HepG2 (cell line): ENCODE measurements around the gene CLIP2. TPM values are rescaled to one million over a fixed set of nuclear protein-coding genes. Genes with fewer than 3 reads are reported as not detected.

Experiments
- ARNTL ChIP-seq: sonication (generic); formaldehyde crosslinking; IDR thresholded peaks from 2 replicates; pipeline ENCODE4 v1.4.0; 2020; ENCODE audit warnings: mild to moderate bottlenecking, missing genetic modification reagents
- FOXC1 ChIP-seq: sonication (generic); formaldehyde crosslinking; IDR thresholded peaks from 2 replicates; pipeline ENCODE4 v1.8.0; 2022; ENCODE audit warnings: mild to moderate bottlenecking, missing genetic modification reagents, borderline replicate concordance
- MIXL1 ChIP-seq: IDR thresholded peaks from 2 replicates; pipeline ENCODE4 v1.6.1; 2016
- MTF2 ChIP-seq: sonication (generic); formaldehyde crosslinking; IDR thresholded peaks from 2 replicates; pipeline ENCODE4 v1.5.0; 2020; ENCODE audit warnings: missing genetic modification reagents, borderline replicate concordance
- NFIB ChIP-seq: sonication (generic); formaldehyde crosslinking; IDR thresholded peaks from 2 replicates; pipeline ENCODE4 v1.9.0; 2021; ENCODE audit warnings: missing genetic modification reagents, mild to moderate bottlenecking, borderline replicate concordance
- ONECUT2 ChIP-seq: sonication (generic); formaldehyde crosslinking; IDR thresholded peaks from 2 replicates; pipeline ENCODE4 v1.4.0; 2020; ENCODE audit warnings: missing genetic modification reagents
- RFX3 ChIP-seq: IDR thresholded peaks from 2 replicates; pipeline ENCODE4 v1.6.1; 2016; ENCODE audit warnings: missing biosample characterization, missing genetic modification reagents
- RORA ChIP-seq: sonication (generic); formaldehyde crosslinking; IDR thresholded peaks from 2 replicates; pipeline ENCODE4 v1.5.0; 2020; ENCODE audit warnings: mild to moderate bottlenecking, missing genetic modification reagents, moderate library complexity
- SNRNP70 ChIP-seq: fragments of 200-400 bp; formaldehyde crosslinking; IDR thresholded peaks from 2 replicates; pipeline ENCODE4 v1.6.1; 2017; ENCODE audit warnings: mild to moderate bottlenecking, low read depth, low read length, moderate library complexity
- SP1 ChIP-seq, 2 experiments: fragments of 450-650 bp in 1 of 2; sonication (generic) in 1 of 2; formaldehyde crosslinking in 1 of 2; IDR thresholded peaks; 2 replicates each; pipeline versions ENCODE4 v1.4.0 to v1.6.1; 2016 to 2020; ENCODE audit warnings: missing genetic modification reagents in 1 of 2
- ZFP36 ChIP-seq: fragments of 150-350 bp; IDR thresholded peaks from 2 replicates; pipeline ENCODE4 v1.6.1; 2018; ENCODE audit warnings: borderline replicate concordance, low read length, low read depth; ENCODE audit not compliant: partially characterized antibody
- ZNF333 ChIP-seq: sonication (generic); formaldehyde crosslinking; IDR thresholded peaks from 2 replicates; pipeline ENCODE4 v1.4.0; 2020; ENCODE audit warnings: mild to moderate bottlenecking, missing genetic modification reagents, borderline replicate concordance
- ZNF33A ChIP-seq: sonication (generic); formaldehyde crosslinking; IDR thresholded peaks from 2 replicates; pipeline ENCODE4 v1.5.1; 2020; ENCODE audit warnings: missing genetic modification reagents, mild to moderate bottlenecking, moderate library complexity, borderline replicate concordance
- ZNF432 ChIP-seq: sonication (generic); formaldehyde crosslinking; IDR thresholded peaks from 2 replicates; pipeline ENCODE4 v1.5.0; 2020; ENCODE audit warnings: missing genetic modification reagents, mild to moderate bottlenecking, borderline replicate concordance
- ZNF550 ChIP-seq: sonication (generic); formaldehyde crosslinking; IDR thresholded peaks from 2 replicates; pipeline ENCODE4 v1.4.0; 2020; ENCODE audit warnings: mild to moderate bottlenecking, missing genetic modification reagents, borderline replicate concordance
- ZNF614 ChIP-seq: IDR thresholded peaks from 2 replicates; pipeline ENCODE4 v1.6.1; 2018; ENCODE audit warnings: missing biosample characterization, missing genetic modification reagents, inconsistent platforms, borderline replicate concordance
- polyA plus RNA-seq, 8 experiments: library from polyadenylated mRNA; depleted of rRNA in 3 of 8; stranded (reverse) in 7 of 8; unstranded in 1 of 8; fragments of >200 nt; fragmentation: Illumina TruSeq in 4 of 8; extraction: Trizol in 4 of 8; gene quantifications; 2 replicates each; pipeline versions ENCODE4 v1.2.1 to v1.2.3, GENCODE V29; 2011 to 2016; ENCODE audit warnings: low read depth in 4 of 8, missing spikeins in 1 of 8, mixed read lengths in 1 of 8; ENCODE audit not compliant: insufficient read depth in 1 of 8
- total RNA-seq, 5 experiments: library from RNA; depleted of rRNA; stranded (reverse); fragments of >200 nt; fragmentation: Illumina TruSeq; extraction: Trizol; gene quantifications; 2 replicates each; pipeline ENCODE4 v1.2.3, GENCODE V29; 2016; ENCODE audit warnings: low read depth in 1 of 5
- TF ChIP-seq, protein P1 (sequence below): sonication (generic); formaldehyde crosslinking; IDR thresholded peaks from 2 replicates; pipeline ENCODE4 v1.4.0; 2020; ENCODE audit warnings: missing genetic modification reagents
- TF ChIP-seq, protein P2 (sequence below): sonication (generic); formaldehyde crosslinking; IDR thresholded peaks from 2 replicates; pipeline ENCODE4 v1.9.0; 2022; ENCODE audit warnings: low read depth, missing genetic modification reagents
- TF ChIP-seq, protein P3 (sequence below): sonication (generic); formaldehyde crosslinking; IDR thresholded peaks from 2 replicates; pipeline ENCODE4 v1.5.0; 2020; ENCODE audit warnings: mild to moderate bottlenecking, low read depth, missing genetic modification reagents, borderline replicate concordance
- TF ChIP-seq, protein P4 (sequence below), 2 experiments: sonication (generic) in 1 of 2; formaldehyde crosslinking in 1 of 2; IDR thresholded peaks; 2 replicates each; pipeline versions ENCODE4 v1.4.0 to v1.6.1; 2018 to 2020; ENCODE audit warnings: missing genetic modification reagents in 2 of 2, borderline replicate concordance in 1 of 2, low read depth in 1 of 2, mild to moderate bottlenecking in 1 of 2, missing biosample characterization in 1 of 2
- TF ChIP-seq, protein P5 (sequence below): IDR thresholded peaks from 2 replicates; pipeline ENCODE4 v1.6.1; 2016

The CLIP2 gene
- total and polyA plus RNA-seq, 2 of the 13 experiments (the other 11 are each of a cell fraction or from before 2014, with no cell fraction given), result 6.5 to 17.4 TPM

DNA sequence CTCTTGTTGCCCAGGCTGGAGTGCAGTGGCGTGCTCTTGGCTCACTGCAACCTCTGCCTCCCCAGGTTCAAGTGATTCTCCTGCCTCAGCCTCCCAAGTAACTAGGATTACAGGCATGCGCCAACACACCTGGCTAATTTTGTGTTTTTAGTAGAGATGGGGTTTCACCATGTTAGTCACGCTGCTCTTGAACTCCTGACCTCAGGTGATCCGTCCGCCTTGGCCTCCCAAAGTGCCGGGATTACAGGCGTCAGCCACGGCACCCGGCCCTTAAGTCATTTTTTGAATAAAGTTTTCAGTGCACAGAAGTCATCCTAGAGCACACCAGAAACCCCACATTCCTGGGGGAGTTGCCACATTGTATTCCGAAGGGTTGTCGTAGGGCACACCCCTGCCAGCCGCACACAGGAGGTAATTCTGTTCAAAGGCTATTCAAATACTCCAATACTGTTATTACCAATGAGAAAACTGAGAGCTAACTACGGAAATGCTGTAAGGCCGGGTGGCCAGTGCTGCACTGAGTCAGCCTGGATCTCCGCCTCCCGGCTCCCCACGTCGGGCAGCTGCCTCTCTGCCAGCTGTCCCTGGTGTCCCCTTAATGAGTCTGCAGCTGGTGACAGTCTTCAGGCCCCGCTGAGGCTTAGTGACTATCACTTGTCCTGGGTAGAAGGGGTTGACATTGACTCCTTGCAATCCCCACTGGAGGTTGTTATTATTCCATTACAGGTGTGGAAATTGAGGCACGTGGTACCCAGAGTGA, 26.4 kb upstream of the CLIP2 start (continued):
- TF ChIP-seq, protein P1, sequence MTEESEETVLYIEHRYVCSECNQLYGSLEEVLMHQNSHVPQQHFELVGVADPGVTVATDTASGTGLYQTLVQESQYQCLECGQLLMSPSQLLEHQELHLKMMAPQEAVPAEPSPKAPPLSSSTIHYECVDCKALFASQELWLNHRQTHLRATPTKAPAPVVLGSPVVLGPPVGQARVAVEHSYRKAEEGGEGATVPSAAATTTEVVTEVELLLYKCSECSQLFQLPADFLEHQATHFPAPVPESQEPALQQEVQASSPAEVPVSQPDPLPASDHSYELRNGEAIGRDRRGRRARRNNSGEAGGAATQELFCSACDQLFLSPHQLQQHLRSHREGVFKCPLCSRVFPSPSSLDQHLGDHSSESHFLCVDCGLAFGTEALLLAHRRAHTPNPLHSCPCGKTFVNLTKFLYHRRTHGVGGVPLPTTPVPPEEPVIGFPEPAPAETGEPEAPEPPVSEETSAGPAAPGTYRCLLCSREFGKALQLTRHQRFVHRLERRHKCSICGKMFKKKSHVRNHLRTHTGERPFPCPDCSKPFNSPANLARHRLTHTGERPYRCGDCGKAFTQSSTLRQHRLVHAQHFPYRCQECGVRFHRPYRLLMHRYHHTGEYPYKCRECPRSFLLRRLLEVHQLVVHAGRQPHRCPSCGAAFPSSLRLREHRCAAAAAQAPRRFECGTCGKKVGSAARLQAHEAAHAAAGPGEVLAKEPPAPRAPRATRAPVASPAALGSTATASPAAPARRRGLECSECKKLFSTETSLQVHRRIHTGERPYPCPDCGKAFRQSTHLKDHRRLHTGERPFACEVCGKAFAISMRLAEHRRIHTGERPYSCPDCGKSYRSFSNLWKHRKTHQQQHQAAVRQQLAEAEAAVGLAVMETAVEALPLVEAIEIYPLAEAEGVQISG (CRISPR knock-in tag), result no peak
- no peak for TF ChIP-seq ZFP36
- TF ChIP-seq, protein P2, sequence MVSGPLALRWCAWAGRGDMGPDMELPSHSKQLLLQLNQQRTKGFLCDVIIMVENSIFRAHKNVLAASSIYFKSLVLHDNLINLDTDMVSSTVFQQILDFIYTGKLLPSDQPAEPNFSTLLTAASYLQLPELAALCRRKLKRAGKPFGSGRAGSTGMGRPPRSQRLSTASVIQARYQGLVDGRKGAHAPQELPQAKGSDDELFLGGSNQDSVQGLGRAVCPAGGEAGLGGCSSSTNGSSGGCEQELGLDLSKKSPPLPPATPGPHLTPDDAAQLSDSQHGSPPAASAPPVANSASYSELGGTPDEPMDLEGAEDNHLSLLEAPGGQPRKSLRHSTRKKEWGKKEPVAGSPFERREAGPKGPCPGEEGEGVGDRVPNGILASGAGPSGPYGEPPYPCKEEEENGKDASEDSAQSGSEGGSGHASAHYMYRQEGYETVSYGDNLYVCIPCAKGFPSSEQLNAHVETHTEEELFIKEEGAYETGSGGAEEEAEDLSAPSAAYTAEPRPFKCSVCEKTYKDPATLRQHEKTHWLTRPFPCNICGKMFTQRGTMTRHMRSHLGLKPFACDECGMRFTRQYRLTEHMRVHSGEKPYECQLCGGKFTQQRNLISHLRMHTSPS (CRISPR knock-in tag), result 0 out of 2 replicates have a peak, but pooled peaks have one; percentile 15
- TF ChIP-seq ZNF614 (CRISPR knock-in tag), result 0 out of 2 replicates have a peak, but pooled peaks have one; percentile 7
- TF ChIP-seq SP1 (IDR thresholded peaks at IDR 0.05), result no peak
- TF ChIP-seq SP1 (CRISPR knock-in tag; IDR thresholded peaks at IDR 0.05), result no peak
- no peak for TF ChIP-seq MIXL1 (CRISPR knock-in tag)
- no peak for TF ChIP-seq ONECUT2 (CRISPR knock-in tag)
- TF ChIP-seq, protein P3, sequence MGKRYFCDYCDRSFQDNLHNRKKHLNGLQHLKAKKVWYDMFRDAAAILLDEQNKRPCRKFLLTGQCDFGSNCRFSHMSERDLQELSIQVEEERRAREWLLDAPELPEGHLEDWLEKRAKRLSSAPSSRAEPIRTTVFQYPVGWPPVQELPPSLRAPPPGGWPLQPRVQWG (CRISPR knock-in tag), result no peak
- TF ChIP-seq, protein P4, sequence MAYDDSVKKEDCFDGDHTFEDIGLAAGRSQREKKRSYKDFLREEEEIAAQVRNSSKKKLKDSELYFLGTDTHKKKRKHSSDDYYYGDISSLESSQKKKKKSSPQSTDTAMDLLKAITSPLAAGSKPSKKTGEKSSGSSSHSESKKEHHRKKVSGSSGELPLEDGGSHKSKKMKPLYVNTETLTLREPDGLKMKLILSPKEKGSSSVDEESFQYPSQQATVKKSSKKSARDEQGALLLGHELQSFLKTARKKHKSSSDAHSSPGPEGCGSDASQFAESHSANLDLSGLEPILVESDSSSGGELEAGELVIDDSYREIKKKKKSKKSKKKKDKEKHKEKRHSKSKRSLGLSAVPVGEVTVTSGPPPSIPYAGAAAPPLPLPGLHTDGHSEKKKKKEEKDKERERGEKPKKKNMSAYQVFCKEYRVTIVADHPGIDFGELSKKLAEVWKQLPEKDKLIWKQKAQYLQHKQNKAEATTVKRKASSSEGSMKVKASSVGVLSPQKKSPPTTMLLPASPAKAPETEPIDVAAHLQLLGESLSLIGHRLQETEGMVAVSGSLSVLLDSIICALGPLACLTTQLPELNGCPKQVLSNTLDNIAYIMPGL (CRISPR knock-in tag; IDR thresholded peaks at IDR 0.05; ENCODE audit: borderline replicate concordance in 1 of 2, low read depth in 1 of 2), result 0 out of 4 replicates have a peak, but pooled peaks of 1 of the 2 experiments have one; percentile 10
- TF ChIP-seq MTF2, result no peak
- TF ChIP-seq, protein P5, sequence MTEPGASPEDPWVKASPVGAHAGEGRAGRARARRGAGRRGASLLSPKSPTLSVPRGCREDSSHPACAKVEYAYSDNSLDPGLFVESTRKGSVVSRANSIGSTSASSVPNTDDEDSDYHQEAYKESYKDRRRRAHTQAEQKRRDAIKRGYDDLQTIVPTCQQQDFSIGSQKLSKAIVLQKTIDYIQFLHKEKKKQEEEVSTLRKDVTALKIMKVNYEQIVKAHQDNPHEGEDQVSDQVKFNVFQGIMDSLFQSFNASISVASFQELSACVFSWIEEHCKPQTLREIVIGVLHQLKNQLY, result no peak
- no peak for TF ChIP-seq NFIB (CRISPR knock-in tag)
- no peak for TF ChIP-seq SNRNP70
- TF ChIP-seq ARNTL (CRISPR knock-in tag), result no peak
- TF ChIP-seq RFX3 (CRISPR knock-in tag), result no peak
- no peak for TF ChIP-seq ZNF33A (CRISPR knock-in tag)
- no peak for TF ChIP-seq RORA
- 0 out of 2 replicates have a peak, but pooled peaks have one; percentile 5 for TF ChIP-seq FOXC1 (CRISPR knock-in tag)
- TF ChIP-seq ZNF550, result no peak
- TF ChIP-seq ZNF432 (CRISPR knock-in tag), result no peak
- TF ChIP-seq ZNF333 (CRISPR knock-in tag), result 0 out of 2 replicates have a peak, but pooled peaks have one; percentile 72
